ENCODE data around the gene CWF19L2.
"Not testable (repeated sequence)": the region's sequence is repeated elsewhere in the genome, so short reads cannot be mapped to it uniquely, and the experiment has no call there.

CWF19L2 gene

GRCh38 chr11:107430525-107430924 is 27.1 kb downstream of the CWF19L2 start:
- H3K27me3 ChIP-seq (ENCODE audit: control insufficient read depth, insufficient read depth, low read length): no peaks in the 10 kb centered on the region
- peaks cover 3% of the 10 kb centered on the region for H3K36me3 ChIP-seq (ENCODE audit: insufficient read depth, low read length)
- H3K4me2 ChIP-seq (ENCODE audit: low read length): no peak overlapping the region
- H3K4me3 ChIP-seq (ENCODE audit: low read length): no peak overlapping the region
- no peaks in the 10 kb centered on the region for H3K9me3 ChIP-seq (replicated peaks; ENCODE audit: low read length)
- H3K4me1 ChIP-seq (ENCODE audit: control insufficient read depth, insufficient read depth, low read length): no peaks in the 10 kb centered on the region
- no peak overlapping the region for H3K9ac ChIP-seq (ENCODE audit: low read depth, low read length)

GRCh38 chr11:107427569-107428180 is 29.9 kb downstream of the CWF19L2 start:
- H3K4me1 ChIP-seq (ENCODE audit: control insufficient read depth, insufficient read depth, low read length): no peaks in the 10 kb centered on the region
- no peaks in the 10 kb centered on the region for H3K27me3 ChIP-seq (ENCODE audit: control insufficient read depth, insufficient read depth, low read length)
- no peak overlapping the region for H3K4me3 ChIP-seq (ENCODE audit: low read length)
- no peaks in the 10 kb centered on the region for H3K9me3 ChIP-seq (replicated peaks; ENCODE audit: low read length)
- H3K4me2 ChIP-seq (ENCODE audit: low read length): no peak overlapping the region
- H3K36me3 ChIP-seq (ENCODE audit: insufficient read depth, low read length): peaks cover 3% of the 10 kb centered on the region
- no peak overlapping the region for H3K9ac ChIP-seq (ENCODE audit: low read depth, low read length)

DNA sequence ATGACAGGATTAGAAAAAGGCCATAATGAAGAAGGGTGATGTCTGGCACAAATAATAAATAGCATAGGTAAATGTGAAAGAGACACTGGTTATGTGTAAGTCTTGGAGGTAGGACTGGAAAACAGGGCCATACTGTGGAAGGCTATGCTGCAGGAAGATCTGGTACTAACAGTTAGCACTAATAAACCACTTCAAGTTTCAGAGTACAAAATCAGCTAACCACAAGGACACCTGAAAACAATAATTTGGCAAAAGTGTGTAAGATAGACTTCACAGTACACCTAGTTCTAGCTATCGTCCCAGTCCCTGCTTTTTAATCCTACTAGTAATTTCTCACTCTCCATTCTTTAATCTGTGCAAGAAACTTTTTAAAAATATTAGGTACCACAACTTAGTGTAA is 44.3 kb downstream of the CWF19L2 start:
- no peak overlapping the region for H3K9ac ChIP-seq (ENCODE audit: low read depth, low read length)
- no peaks in the 10 kb centered on the region for H3K27me3 ChIP-seq (ENCODE audit: control insufficient read depth, insufficient read depth, low read length)
- H3K9me3 ChIP-seq (replicated peaks; ENCODE audit: low read length): no peaks in the 10 kb centered on the region
- no peak overlapping the region for H3K4me3 ChIP-seq (ENCODE audit: low read length)
- H3K4me1 ChIP-seq (ENCODE audit: control insufficient read depth, insufficient read depth, low read length): no peaks in the 10 kb centered on the region
- H3K36me3 ChIP-seq (ENCODE audit: insufficient read depth, low read length): peaks cover 2% of the 10 kb centered on the region
- no peak overlapping the region for H3K4me2 ChIP-seq (ENCODE audit: low read length)

GRCh38 chr11:107408762-107409211 is 48.8 kb downstream of the CWF19L2 start:
- Histone ChIP-seq H3K4me2 (ENCODE audit: low read length) (no peak overlapping the region), H3K9ac (ENCODE audit: low read depth, low read length) (no peak overlapping the region), H3K36me3 (ENCODE audit: insufficient read depth, low read length) (peaks cover 2% of the 10 kb centered on the region), H3K9me3 (replicated peaks; ENCODE audit: low read length) (no peaks in the 10 kb centered on the region), H3K27me3 (ENCODE audit: control insufficient read depth, insufficient read depth, low read length) (no peaks in the 10 kb centered on the region), H3K4me1 (ENCODE audit: control insufficient read depth, insufficient read depth, low read length) (no peaks in the 10 kb centered on the region), H3K4me3 (ENCODE audit: low read length) (no peak overlapping the region)

- Histone ChIP-seq H3K27me3 (ENCODE audit: control insufficient read depth, insufficient read depth, low read length) (no peaks in the 10 kb centered on the region), H3K9ac (ENCODE audit: low read depth, low read length) (no peak overlapping the region), H3K4me2 (ENCODE audit: low read length) (no peak overlapping the region), H3K4me3 (ENCODE audit: low read length) (no peak overlapping the region), H3K4me1 (ENCODE audit: control insufficient read depth, insufficient read depth, low read length) (no peaks in the 10 kb centered on the region), H3K9me3 (replicated peaks; ENCODE audit: low read length) (no peaks in the 10 kb centered on the region), H3K36me3 (ENCODE audit: insufficient read depth, low read length) (no peaks in the 10 kb centered on the region)
Observed at GRCh38 chr11:107405260-107405659, 52.4 kb downstream of the CWF19L2 start.

DNA sequence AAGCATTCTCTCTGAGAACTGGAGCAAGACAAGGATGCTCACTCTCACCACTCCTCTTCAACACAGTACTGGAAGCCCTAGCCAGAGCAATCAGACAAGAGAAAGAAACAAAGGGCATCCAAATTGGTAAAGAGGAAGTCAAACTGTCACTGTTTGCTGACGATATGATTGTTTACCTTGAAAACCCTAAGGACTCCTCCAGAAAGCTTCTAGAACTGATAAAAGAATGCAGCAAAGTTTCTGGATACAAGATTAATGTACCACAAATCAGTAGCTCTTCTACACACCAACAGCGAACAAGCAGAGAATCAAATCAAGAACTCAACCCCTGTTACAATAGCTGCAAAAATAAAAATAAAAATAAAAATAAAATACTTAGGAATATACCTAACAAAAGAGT is 56.5 kb downstream of the CWF19L2 start:
- not testable (repeated sequence) for H3K9me3 ChIP-seq (replicated peaks; ENCODE audit: low read length); H3K27me3 ChIP-seq (ENCODE audit: control insufficient read depth, insufficient read depth, low read length); H3K4me3 ChIP-seq (ENCODE audit: low read length); H3K9ac ChIP-seq (ENCODE audit: low read depth, low read length); H3K36me3 ChIP-seq (ENCODE audit: insufficient read depth, low read length); H3K4me1 ChIP-seq (ENCODE audit: control insufficient read depth, insufficient read depth, low read length); H3K4me2 ChIP-seq (ENCODE audit: low read length)

DNA sequence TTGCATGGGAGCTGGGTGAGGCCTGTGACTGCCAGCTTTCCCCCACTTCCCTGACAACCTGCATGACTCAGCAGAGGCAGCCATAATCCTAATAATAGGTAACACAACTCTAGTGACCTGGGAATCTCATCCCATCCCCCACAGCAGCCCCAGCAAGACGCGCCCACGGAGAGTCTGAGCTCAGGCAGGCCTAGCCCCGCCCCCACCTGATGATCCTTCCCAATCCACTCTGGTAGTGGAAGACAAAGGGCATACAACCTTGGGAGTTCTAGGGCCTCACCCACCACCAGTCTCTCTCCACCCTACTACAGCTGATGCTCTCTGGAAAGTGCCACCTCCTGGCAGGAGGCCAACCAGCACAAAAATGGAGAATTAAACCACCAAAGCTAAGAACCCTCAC is 60.3 kb downstream of the CWF19L2 start:
- H3K4me2 ChIP-seq (ENCODE audit: low read length): no peak overlapping the region
- H3K4me1 ChIP-seq (ENCODE audit: control insufficient read depth, insufficient read depth, low read length): no peaks in the 10 kb centered on the region
- no peak overlapping the region for H3K4me3 ChIP-seq (ENCODE audit: low read length)
- H3K36me3 ChIP-seq (ENCODE audit: insufficient read depth, low read length): no peaks in the 10 kb centered on the region
- H3K9ac ChIP-seq (ENCODE audit: low read depth, low read length): no peak overlapping the region
- no peaks in the 10 kb centered on the region for H3K27me3 ChIP-seq (ENCODE audit: control insufficient read depth, insufficient read depth, low read length)
- no peaks in the 10 kb centered on the region for H3K9me3 ChIP-seq (replicated peaks; ENCODE audit: low read length)

- H3K4me1 ChIP-seq (ENCODE audit: control insufficient read depth, insufficient read depth, low read length): no peaks in the 10 kb centered on the region
- H3K9me3 ChIP-seq (replicated peaks; ENCODE audit: low read length): no peaks in the 10 kb centered on the region
- H3K36me3 ChIP-seq (ENCODE audit: insufficient read depth, low read length): peaks cover 8% of the 10 kb centered on the region
- H3K9ac ChIP-seq (ENCODE audit: low read depth, low read length): no peak overlapping the region
- no peaks in the 10 kb centered on the region for H3K27me3 ChIP-seq (ENCODE audit: control insufficient read depth, insufficient read depth, low read length)
- no peak overlapping the region for H3K4me2 ChIP-seq (ENCODE audit: low read length)
- no peak overlapping the region for H3K4me3 ChIP-seq (ENCODE audit: low read length)
Observed at GRCh38 chr11:107392611-107393010, 65.0 kb downstream of the CWF19L2 start.

- H3K9ac ChIP-seq (ENCODE audit: low read depth, low read length); H3K4me3 ChIP-seq (ENCODE audit: low read length); H3K4me2 ChIP-seq (ENCODE audit: low read length); H3K4me1 ChIP-seq (ENCODE audit: control insufficient read depth, insufficient read depth, low read length); H3K9me3 ChIP-seq (replicated peaks; ENCODE audit: low read length); H3K27me3 ChIP-seq (ENCODE audit: control insufficient read depth, insufficient read depth, low read length); H3K36me3 ChIP-seq (ENCODE audit: insufficient read depth, low read length): not testable (repeated sequence)
Observed at GRCh38 chr11:107390701-107391100, 66.9 kb downstream of the CWF19L2 start.

DNA sequence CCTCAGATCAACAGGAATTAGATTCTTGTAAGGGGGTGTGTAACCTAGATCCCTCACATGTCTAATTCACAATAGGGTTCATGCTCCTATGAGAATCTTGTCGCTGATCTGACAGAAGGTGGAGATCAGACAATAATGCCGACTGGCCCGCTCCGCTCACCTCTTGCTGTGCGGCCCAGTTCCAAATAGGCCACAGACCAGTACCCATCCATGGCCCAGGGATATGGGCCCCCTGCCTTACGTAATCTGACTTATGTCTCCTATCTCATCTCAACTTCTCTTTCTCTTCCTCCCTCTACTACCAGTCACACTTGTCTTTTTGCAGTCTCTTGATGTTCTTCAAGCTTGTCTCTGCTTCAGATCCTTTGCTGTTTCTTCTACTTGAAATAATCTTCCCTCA is 70.0 kb downstream of the CWF19L2 start:
- peaks cover 6% of the 10 kb centered on the region for H3K4me1 ChIP-seq (ENCODE audit: control insufficient read depth, insufficient read depth, low read length)
- no peak overlapping the region for H3K4me2 ChIP-seq (ENCODE audit: low read length)
- H3K4me3 ChIP-seq (ENCODE audit: low read length): no peak overlapping the region
- H3K9ac ChIP-seq (ENCODE audit: low read depth, low read length): no peak overlapping the region
- peaks cover 13% of the 10 kb centered on the region for H3K36me3 ChIP-seq (ENCODE audit: insufficient read depth, low read length)
- no peaks in the 10 kb centered on the region for H3K27me3 ChIP-seq (ENCODE audit: control insufficient read depth, insufficient read depth, low read length)
- no peaks in the 10 kb centered on the region for H3K9me3 ChIP-seq (replicated peaks; ENCODE audit: low read length)

- H3K4me3 ChIP-seq (ENCODE audit: low read length): no peak overlapping the region
- no peaks in the 10 kb centered on the region for H3K9me3 ChIP-seq (replicated peaks; ENCODE audit: low read length)
- H3K36me3 ChIP-seq (ENCODE audit: insufficient read depth, low read length): peaks cover 12% of the 10 kb centered on the region
Observed at GRCh38 chr11:107385361-107385981, 72.2 kb downstream of the CWF19L2 start.

DNA sequence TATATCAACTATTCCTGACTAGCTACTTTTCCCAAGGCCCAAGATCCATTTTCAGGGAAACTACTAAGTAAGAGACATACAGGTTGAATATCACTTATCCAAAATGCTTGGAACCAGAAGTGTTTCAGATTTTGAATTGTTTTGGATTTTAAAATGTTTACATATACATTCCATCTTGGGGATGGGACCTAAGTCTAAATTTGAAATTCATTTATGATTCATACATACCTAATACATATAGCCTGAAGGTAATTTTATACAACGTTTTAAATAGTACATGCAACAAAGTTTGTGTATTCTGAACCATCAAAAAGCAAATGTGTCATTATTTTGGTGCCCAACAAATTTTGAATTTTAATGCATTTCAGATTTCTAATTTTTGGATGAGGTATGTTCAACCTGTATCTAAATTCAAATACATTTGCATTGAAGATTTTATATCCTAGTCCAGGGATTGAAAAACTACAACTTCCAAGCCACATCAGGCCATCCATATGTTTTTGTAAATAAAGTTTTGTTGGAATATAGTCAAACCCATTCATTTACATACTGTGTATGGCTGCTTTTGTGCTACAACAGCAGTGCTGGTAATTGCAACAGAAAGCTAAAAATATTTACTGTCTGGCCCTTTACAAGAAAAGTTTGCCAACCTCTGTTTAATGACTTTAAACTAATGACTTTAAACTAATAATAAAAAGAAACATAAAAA is 73.3 kb downstream of the CWF19L2 start:
- no peak overlapping the region for H3K4me3 ChIP-seq (ENCODE audit: low read length)
- peaks cover 6% of the 10 kb centered on the region for H3K4me1 ChIP-seq (ENCODE audit: control insufficient read depth, insufficient read depth, low read length)
- peaks cover 5% of the 10 kb centered on the region for H3K36me3 ChIP-seq (ENCODE audit: insufficient read depth, low read length)
- H3K9ac ChIP-seq (ENCODE audit: low read depth, low read length): no peak overlapping the region
- H3K4me2 ChIP-seq (ENCODE audit: low read length): no peak overlapping the region
- H3K27me3 ChIP-seq (ENCODE audit: control insufficient read depth, insufficient read depth, low read length): no peaks in the 10 kb centered on the region
- no peaks in the 10 kb centered on the region for H3K9me3 ChIP-seq (replicated peaks; ENCODE audit: low read length)

More at GRCh38 chr11:107385361-107385981, 72.2 kb downstream of the CWF19L2 start:
- Histone ChIP-seq H3K4me2 (ENCODE audit: low read length) (no peak overlapping the region), H3K4me1 (ENCODE audit: control insufficient read depth, insufficient read depth, low read length) (peaks cover 6% of the 10 kb centered on the region), H3K9ac (ENCODE audit: low read depth, low read length) (no peak overlapping the region), H3K27me3 (ENCODE audit: control insufficient read depth, insufficient read depth, low read length) (no peaks in the 10 kb centered on the region)

Measured in skeletal muscle satellite cell (primary cell).